Measurements from ENCODE around the gene SLC14A1. TPM values are rescaled to one million over a fixed set of nuclear protein-coding genes. Genes with fewer than 3 reads are reported as not detected.

Gene SLC14A1
- total and polyA plus RNA-seq, 2 of the 4 experiments (the other 2 are of a cell fraction), result 20.5 to 31.9 TPM

- Histone ChIP-seq H3K56ac (ENCODE audit: extremely low read depth, insufficient read depth, low read length) (no peak overlapping the region), H2BK20ac (ENCODE audit: low read depth, low read length) (peak overlapping the region; percentile 37; the same call in 1 of the 2 replicates), H3K4me2 (ENCODE audit: low read depth, low read length) (no peak overlapping the region; the same call in 1 of the 2 replicates), H2AFZ (replicated peaks; ENCODE audit: low read length, poor library complexity) (peak overlapping the region; percentile 79), H4K5ac (ENCODE audit: low read depth, low read length) (peak overlapping the region; percentile 87), H2BK15ac (ENCODE audit: low read depth, low read length) (no peak overlapping the region; the same call in 2 of the 3 replicates), H2AK9ac (replicated peaks; ENCODE audit: low read depth, low read length, poor library complexity) (peak overlapping the region; percentile 49), H4K8ac (ENCODE audit: low read depth in 2 of 2, low read length in 2 of 2) (peak overlapping the region in 1 of 2 experiments; percentile 67; a peak in 2 of 4 replicates), H2AK5ac (ENCODE audit: low read depth, low read length) (no peak overlapping the region), H4K91ac (ENCODE audit: insufficient read depth, low read depth, low read length) (0 out of 2 replicates have a peak overlapping the region, but pooled peaks have one; percentile 5), H3K9ac (ENCODE audit: low read depth, low read length) (peak overlapping the region; percentile 26; the same call in 1 of the 2 replicates), H3K4me3 (ENCODE audit: insufficient read depth, low read depth, low read length) (no peak overlapping the region), H3K27me3 (ENCODE audit: control insufficient read depth, insufficient read depth, low read length) (no peaks in the 10 kb centered on the region), H3K4ac (ENCODE audit: low read depth, low read length) (peak overlapping the region; percentile 61; the same call in 1 of the 2 replicates), H3K79me1 (ENCODE audit: low read depth in 1 of 2, low read length in 2 of 2) (no peaks in the 10 kb centered on the region), H2BK120ac (ENCODE audit: low read depth, low read length) (peak overlapping the region; percentile 47; the same call in 1 of the 2 replicates), H3K9me1 (ENCODE audit: insufficient read depth, low read length) (peaks cover 3% of the 10 kb centered on the region; the same call in 1 of the 2 replicates), H3K9me3 (ENCODE audit: control insufficient read depth, insufficient read depth, low read length) (no peaks in the 10 kb centered on the region), H2BK5ac (ENCODE audit: low read depth, low read length, poor library complexity, severe bottlenecking) (peak overlapping the region; percentile 31), H3K23ac (ENCODE audit: low read depth, low read length) (no peak overlapping the region), H3K4me1 (ENCODE audit: control insufficient read depth, insufficient read depth, low read length) (peaks cover 25% of the 10 kb centered on the region), H4K20me1 (ENCODE audit: insufficient read depth, low read length) (no peaks in the 10 kb centered on the region), H3K36me3 (ENCODE audit: control insufficient read depth, insufficient read depth, low read length) (no peaks in the 10 kb centered on the region), H3K14ac (replicated peaks; ENCODE audit: low read depth, low read length) (peak overlapping the region; percentile 58), H3K27ac (ENCODE audit: insufficient read depth, low read length) (peak overlapping the region; percentile 16; the same call in 1 of the 2 replicates), H3K18ac (ENCODE audit: low read depth, low read length) (peak overlapping the region; percentile 66)
- in situ Hi-C loops (cut with MboI; ENCODE audit: low sequenced_read_pairs), result no loop called here
- peak; percentile 48 for DNase-seq
- no peak for TF ChIP-seq SMC3 (IDR thresholded peaks at IDR 0.05; ENCODE audit: low read depth, low read length)
- no TSS peak for BruUV-seq (replicated peaks)
- 40% methylated on average over 1 of the region's 4 CpGs; no CpG with 5 or more reads in 1 of the 2 experiments for WGBS, 2 experiments (ENCODE audit: extremely low coverage in 2 of 2, insufficient read length in 1 of 2)
- peak; percentile 9; the same call in 1 of the 2 replicates for ATAC-seq (ENCODE audit: low read depth)
- POLR2A ChIA-PET (ENCODE audit: unreplicated experiment), result no interaction called here
- CTCF ChIA-PET, result interaction anchor here (0.9 to 3.2 kb wide), 2 partner anchors 192 to 222 kb away, joined by 3 to 15 read pairs; no protein-coding TSS in a partner anchor
- intact Hi-C loops (cut with micrococcal nuclease), result no loop called here
- dilution Hi-C loops (cut with HindIII; ENCODE audit: low sequenced_read_pairs, unreplicated experiment), result no loop called here
Observed at GRCh38 chr18:45688113-45688512, 35.9 kb upstream of the SLC14A1 start.
